GM12865 (cell line): ENCODE data around the gene RRBP1.

Experiments used
- DNase-seq: peaks from one replicate; pipeline ENCODE4 v3.0.0; 2010; ENCODE audit warnings: low read depth
- H3K4me3 ChIP-seq: 2 replicates; pipeline ENCODE4 v1.5.1; 2011; ENCODE audit warnings: mild to moderate bottlenecking, low read depth, low read length, control low read depth
- CTCF ChIP-seq: IDR thresholded peaks from 2 replicates; pipeline ENCODE4 v1.5.1; 2011; ENCODE audit warnings: low read length, control low read depth, low read depth, inconsistent platforms; ENCODE audit not compliant: insufficient read depth; ENCODE audit errors: missing control alignments

The RRBP1 gene

GRCh38 chr20:17619351-17620093, 62.5 kb downstream of the RRBP1 start:
- TF ChIP-seq CTCF, result no peak
- no peak for DNase-seq
- H3K4me3 ChIP-seq, result no peak overlapping the region

- no peak overlapping the region for H3K4me3 ChIP-seq
- no peak for TF ChIP-seq CTCF
- no peak for DNase-seq
Measured at GRCh38 chr20:17618673-17619013, 63.4 kb downstream of the RRBP1 start.

DNA sequence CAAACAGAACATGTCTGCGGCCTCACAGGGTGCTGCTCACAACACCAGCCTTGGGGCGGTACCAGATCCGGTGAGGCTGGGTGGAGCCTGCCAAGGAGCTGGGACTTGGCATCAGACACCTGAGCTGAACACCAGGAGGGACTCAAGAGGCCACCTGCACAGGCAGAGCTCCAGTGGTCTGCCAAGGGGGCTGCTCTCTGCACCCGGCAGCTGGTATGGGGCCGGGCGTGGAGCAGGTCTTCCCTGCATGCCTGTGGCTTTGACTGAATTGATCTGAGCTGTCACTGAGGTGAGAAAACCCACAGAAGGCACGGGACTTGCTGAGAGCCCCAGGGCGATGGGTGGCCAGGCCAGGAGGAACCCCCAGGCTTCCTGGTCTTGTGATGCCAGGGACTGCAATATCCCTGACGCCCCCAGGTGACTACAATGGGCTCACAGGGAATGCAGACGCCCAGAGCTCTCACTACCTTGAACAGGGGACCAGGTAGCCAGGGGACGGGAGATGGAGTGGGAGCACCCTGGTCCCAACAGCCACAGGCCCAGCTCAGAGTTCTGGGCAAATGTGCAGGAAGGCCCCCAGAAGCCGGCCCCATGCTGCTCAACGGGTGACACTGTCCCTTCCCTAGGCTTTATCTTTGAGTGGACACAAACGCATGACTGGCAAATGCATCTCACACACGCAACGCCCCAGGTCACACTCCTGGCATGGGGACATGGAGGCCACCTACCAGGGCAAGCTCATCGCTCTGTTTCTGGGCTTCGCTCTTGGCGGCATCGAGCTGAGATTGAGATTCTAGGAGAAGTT, 64.0 kb downstream of the RRBP1 start:
- no peak for DNase-seq
- no peak for TF ChIP-seq CTCF
- H3K4me3 ChIP-seq, result no peak overlapping the region

DNA sequence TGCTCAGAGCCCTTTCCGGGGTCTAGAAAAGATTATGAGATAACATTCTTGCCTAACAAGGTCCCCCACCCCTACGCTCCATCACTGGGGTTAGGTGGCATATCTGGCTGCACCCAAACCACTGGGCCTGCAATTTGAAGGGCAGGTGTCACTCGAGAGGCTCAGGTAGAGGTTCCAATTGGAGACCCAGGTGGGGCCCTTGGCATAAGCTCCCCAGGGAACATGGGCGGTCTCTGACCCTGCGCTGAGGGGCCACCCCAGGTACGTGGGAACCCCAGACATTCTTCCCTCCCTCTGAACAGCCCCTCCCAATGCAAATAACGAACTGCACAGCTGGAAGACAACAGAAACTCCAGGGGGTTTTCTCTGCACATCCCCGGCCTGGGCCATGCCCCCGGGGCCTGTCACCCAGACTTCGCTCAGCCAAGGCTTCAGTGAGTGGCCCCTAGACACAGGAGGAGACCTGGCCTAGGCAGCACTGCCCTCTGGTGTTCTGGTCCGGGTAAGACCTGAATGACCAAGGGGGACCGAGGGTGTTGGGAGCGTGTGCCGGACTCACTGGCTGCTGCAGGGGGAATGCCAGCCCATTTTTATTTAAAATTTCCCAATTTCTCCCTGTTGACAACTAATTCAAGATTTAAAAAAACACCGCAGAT, 64.7 kb downstream of the RRBP1 start:
- peak; percentile 57 for TF ChIP-seq CTCF
- no peak overlapping the region for H3K4me3 ChIP-seq
- DNase-seq, result peak; percentile 56

GRCh38 chr20:17616480-17617211, 65.4 kb downstream of the RRBP1 start:
- DNase-seq, result no peak
- no peak overlapping the region for H3K4me3 ChIP-seq
- no peak for TF ChIP-seq CTCF

- H3K4me3 ChIP-seq, result no peak overlapping the region
- no peak for DNase-seq
- TF ChIP-seq CTCF, result no peak
Measured at GRCh38 chr20:17615645-17616479, 66.2 kb downstream of the RRBP1 start.
